Activated CD4-positive, alpha-beta memory T cell treated with anti-CD3 and anti-CD28 coated beads for 36 hours (primary cell): Measurements from ENCODE around the gene SLCO3A1. TPM values are rescaled to one million over a fixed set of nuclear protein-coding genes. Genes with fewer than 3 reads are reported as not detected.
A peak's percentile ranks its signal among the peaks of the same experiment; 100 is the strongest.

Source experiments
- CTCF ChIA-PET: fragments of 350-600 bp; sonication (Branson Sonifier 250); formaldehyde crosslinking; loops from one replicate; lab custom pipeline; 2021; ENCODE audit warnings: antibody characterized with exemption, inconsistent platforms; lab: Charles Lee
- POLR2A ChIA-PET: fragments of 350-600 bp; sonication (Branson Sonifier 250); formaldehyde crosslinking; loops from one replicate; lab custom pipeline; 2021; ENCODE audit warnings: antibody characterized with exemption; lab: Charles Lee
- DNase-seq: peaks from one replicate; pipeline ENCODE4 v3.0.0-alpha.2; 2020
- H3K27ac Mint-ChIP-seq: one replicate; pipeline ENCODE4 v1.8.0; 2021; ENCODE audit warnings: mixed read lengths
- H3K27me3 Mint-ChIP-seq: one replicate; pipeline ENCODE4 v1.8.0; 2021; ENCODE audit warnings: mixed read lengths
- H3K36me3 Mint-ChIP-seq: one replicate; pipeline ENCODE4 v1.8.0; 2021; ENCODE audit warnings: mixed read lengths
- H3K4me1 Mint-ChIP-seq: one replicate; pipeline ENCODE4 v1.8.0; 2021; ENCODE audit warnings: low read depth, mixed read lengths
- H3K4me3 Mint-ChIP-seq: one replicate; pipeline ENCODE4 v1.8.0; 2021; ENCODE audit warnings: mild to moderate bottlenecking, mixed read lengths
- H3K9me3 Mint-ChIP-seq: one replicate; pipeline ENCODE4 v1.8.0; 2021; ENCODE audit warnings: mixed read lengths
- intact Hi-C: fragments of 100-400 bp; cut with micrococcal nuclease; formaldehyde crosslinking; loops from one replicate; pipeline ENCODE4 v1.15.1; 2023
- total RNA-seq, 2 experiments: library from RNA; stranded (reverse); gene quantifications; one replicate each; pipeline ENCODE4 v1.2.3, GENCODE V29; 2021

The SLCO3A1 gene
- total RNA-seq, 2 experiments from 2014 or later = 10.8 to 12.7 TPM

DNA sequence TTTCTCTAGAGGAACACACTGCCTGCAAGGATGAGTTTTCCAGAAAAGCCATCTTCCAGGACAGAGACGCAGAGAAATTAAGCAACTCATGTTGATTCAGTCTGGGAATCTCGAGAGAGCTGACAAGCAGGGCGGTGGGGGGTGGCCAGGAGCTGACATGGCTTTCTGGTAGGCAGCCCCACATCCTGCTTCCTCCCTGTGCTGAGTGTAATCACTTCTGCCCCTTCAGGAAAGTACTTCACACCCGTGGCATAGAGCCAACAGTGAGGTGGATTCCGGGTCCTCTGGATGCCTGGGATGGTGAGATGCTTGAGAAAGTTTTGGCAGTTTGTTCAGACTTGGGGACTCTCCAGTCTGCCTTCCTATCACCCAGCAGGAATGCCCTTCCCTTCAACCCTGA, 221.1 kb downstream of the SLCO3A1 start:
- no peaks in the 10 kb centered on the region for H3K36me3 Mint-ChIP-seq
- intact Hi-C loops = loop anchor here (5.0 kb wide), 1 partner anchor 132 kb away; no protein-coding TSS in a partner anchor
- no peak overlapping the region for H3K4me3 Mint-ChIP-seq
- ChIA-PET POLR2A (no interaction called here), CTCF (interaction anchor here (1.3 to 9.9 kb wide), 3 partner anchors 63 to 368 kb away, joined by 3 to 173 read pairs (median 101); partner anchors contain the start of gene SLCO3A1)
- H3K27ac Mint-ChIP-seq = no peak overlapping the region
- H3K27me3 Mint-ChIP-seq = no peaks in the 10 kb centered on the region
- DNase-seq = peak; percentile 43
- peaks cover 50% of the 10 kb centered on the region for H3K4me1 Mint-ChIP-seq
- H3K9me3 Mint-ChIP-seq = no peaks in the 10 kb centered on the region

GRCh38 chr15:92075764-92076163, 222.3 kb downstream of the SLCO3A1 start:
- H3K9me3 Mint-ChIP-seq = no peaks in the 10 kb centered on the region
- H3K4me1 Mint-ChIP-seq = peaks cover 40% of the 10 kb centered on the region
- no peak for DNase-seq
- H3K27me3 Mint-ChIP-seq = no peaks in the 10 kb centered on the region
- intact Hi-C loops = loop anchor here (2.0 to 5.0 kb wide), 3 partner anchors 133 to 773 kb away; no protein-coding TSS in a partner anchor
- POLR2A ChIA-PET = no interaction called here
- H3K4me3 Mint-ChIP-seq = no peak overlapping the region
- no peaks in the 10 kb centered on the region for H3K36me3 Mint-ChIP-seq
- no peak overlapping the region for H3K27ac Mint-ChIP-seq
- CTCF ChIA-PET = interaction anchor here (0.8 to 9.9 kb wide), 5 partner anchors 64 to 773 kb away, joined by 3 to 173 read pairs (median 44); partner anchors contain the start of gene SLCO3A1

DNA sequence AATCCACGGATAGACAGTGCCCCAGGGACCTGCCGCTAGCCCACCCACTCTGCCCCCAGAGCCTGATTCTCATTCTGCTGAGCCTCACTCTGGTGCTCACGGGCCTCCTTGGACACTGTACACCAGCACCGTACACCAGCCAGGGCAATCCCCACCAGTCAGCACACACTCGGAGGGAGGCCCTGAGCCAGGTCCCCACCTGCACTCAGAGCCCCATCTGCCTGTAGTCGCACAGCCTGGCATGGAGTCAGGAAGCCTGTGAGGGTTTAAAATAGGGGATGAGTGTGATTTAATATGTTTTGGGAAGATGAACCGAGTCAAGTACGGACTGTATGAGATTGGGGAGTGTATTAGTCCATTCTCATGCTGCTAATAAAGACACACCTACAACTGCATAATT, 223.0 kb downstream of the SLCO3A1 start:
- peaks cover 34% of the 10 kb centered on the region for H3K4me1 Mint-ChIP-seq
- no peak overlapping the region for H3K27ac Mint-ChIP-seq
- H3K27me3 Mint-ChIP-seq = no peaks in the 10 kb centered on the region
- H3K36me3 Mint-ChIP-seq = no peaks in the 10 kb centered on the region
- no peak for DNase-seq
- no peak overlapping the region for H3K4me3 Mint-ChIP-seq
- H3K9me3 Mint-ChIP-seq = no peaks in the 10 kb centered on the region
- intact Hi-C loops = loop anchor here (2.0 to 5.0 kb wide), 3 partner anchors 134 to 774 kb away; no protein-coding TSS in a partner anchor
- CTCF ChIA-PET = interaction anchor here (0.7 to 9.9 kb wide), 8 partner anchors 9 to 773 kb away, joined by 3 to 173 read pairs (median 8); partner anchors contain the start of gene SLCO3A1
- POLR2A ChIA-PET = no interaction called here

- DNase-seq = peak; percentile 84
- Mint-ChIP-seq H3K4me3 (no peak overlapping the region), H3K4me1 (peaks cover 34% of the 10 kb centered on the region), H3K27me3 (no peaks in the 10 kb centered on the region), H3K36me3 (no peaks in the 10 kb centered on the region), H3K9me3 (no peaks in the 10 kb centered on the region), H3K27ac (no peak overlapping the region)
- ChIA-PET CTCF (interaction anchor here (0.5 to 9.9 kb wide), 27 partner anchors 10 to 789 kb away, joined by 3 to 173 read pairs (median 3); partner anchors contain the start of gene SLCO3A1), POLR2A (interaction anchor here (1.6 kb wide), 1 partner anchor 228 kb away, joined by 6 read pairs; no protein-coding TSS in a partner anchor)
- intact Hi-C loops = loop anchor here (1.0 to 5.0 kb wide), 5 partner anchors 135 to 775 kb away; partner anchors contain the start of gene SLCO3A1
Observed at GRCh38 chr15:92077353-92078085, 224.0 kb downstream of the SLCO3A1 start.

DNA sequence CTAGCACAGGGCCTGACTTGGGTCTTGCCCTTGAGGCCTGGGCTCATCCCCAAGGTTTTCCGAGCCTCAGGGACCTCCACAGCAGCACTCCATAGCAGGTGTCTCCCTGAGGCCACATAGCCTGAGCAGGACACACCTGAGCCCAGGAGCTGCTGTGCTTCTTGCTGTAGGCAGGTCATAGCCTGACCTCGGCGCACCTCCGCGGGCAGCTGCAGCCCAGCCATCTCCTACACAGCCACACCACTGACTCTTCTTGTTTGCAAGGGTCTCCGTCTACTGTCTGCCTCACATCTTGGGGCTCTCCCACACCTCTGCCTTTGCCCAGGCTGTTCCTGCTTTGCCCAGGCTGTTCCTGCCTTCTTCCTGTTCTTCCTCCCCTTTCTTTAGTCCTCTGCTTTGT, 224.8 kb downstream of the SLCO3A1 start:
- no peak for DNase-seq
- H3K9me3 Mint-ChIP-seq = no peaks in the 10 kb centered on the region
- no peak overlapping the region for H3K27ac Mint-ChIP-seq
- ChIA-PET POLR2A (interaction anchor here (1.0 to 1.6 kb wide), 2 partner anchors 226 to 229 kb away, joined by 3 to 6 read pairs; no protein-coding TSS in a partner anchor), CTCF (interaction anchor here (0.7 to 9.9 kb wide), 24 partner anchors 8 to 780 kb away, joined by 3 to 173 read pairs (median 4); partner anchors contain the start of gene SLCO3A1)
- no peak overlapping the region for H3K4me3 Mint-ChIP-seq
- intact Hi-C loops = loop anchor here (5.0 kb wide), 1 partner anchor 136 kb away; no protein-coding TSS in a partner anchor
- no peaks in the 10 kb centered on the region for H3K27me3 Mint-ChIP-seq
- no peaks in the 10 kb centered on the region for H3K36me3 Mint-ChIP-seq
- H3K4me1 Mint-ChIP-seq = peaks cover 29% of the 10 kb centered on the region

DNA sequence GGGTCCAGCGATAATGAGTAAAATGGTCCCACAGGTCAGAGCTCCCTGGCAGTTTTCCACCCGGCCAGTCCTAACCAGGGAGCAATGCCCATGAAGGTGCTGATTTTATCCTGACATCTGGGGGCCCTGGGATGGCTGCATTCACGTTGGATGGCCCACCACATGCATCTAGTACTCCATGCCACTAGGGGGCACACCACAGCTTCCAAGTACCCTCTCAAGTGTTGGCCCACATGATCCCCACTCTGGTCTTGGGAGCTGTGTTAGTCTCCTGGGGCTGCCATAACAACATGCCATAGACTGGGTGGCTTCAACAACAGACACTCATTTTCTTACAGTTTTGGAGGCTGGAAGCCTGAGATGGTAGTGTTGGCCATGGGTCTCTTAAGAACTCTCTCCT, 225.5 kb downstream of the SLCO3A1 start:
- Mint-ChIP-seq H3K36me3 (no peaks in the 10 kb centered on the region), H3K27me3 (no peaks in the 10 kb centered on the region), H3K9me3 (no peaks in the 10 kb centered on the region), H3K27ac (no peak overlapping the region), H3K4me1 (peaks cover 27% of the 10 kb centered on the region), H3K4me3 (no peak overlapping the region)
- ChIA-PET CTCF (interaction anchor here (0.6 to 9.9 kb wide), 22 partner anchors 9 to 1920 kb away, joined by 3 to 173 read pairs (median 4); partner anchors contain the start of gene SLCO3A1), POLR2A (interaction anchor here (1.0 to 1.6 kb wide), 2 partner anchors 226 to 229 kb away, joined by 3 to 6 read pairs; no protein-coding TSS in a partner anchor)
- intact Hi-C loops = loop anchor here (5.0 kb wide), 1 partner anchor 137 kb away; no protein-coding TSS in a partner anchor
- DNase-seq = peak; percentile 49

GRCh38 chr15:92079647-92080255, 226.2 kb downstream of the SLCO3A1 start:
- no peaks in the 10 kb centered on the region for H3K27me3 Mint-ChIP-seq
- H3K9me3 Mint-ChIP-seq = no peaks in the 10 kb centered on the region
- CTCF ChIA-PET = interaction anchor here (0.6 to 9.9 kb wide), 16 partner anchors 10 to 1920 kb away, joined by 3 to 173 read pairs (median 4); partner anchors contain the start of gene SLCO3A1
- intact Hi-C loops = loop anchor here (5.0 kb wide), 1 partner anchor 137 kb away; no protein-coding TSS in a partner anchor
- no peaks in the 10 kb centered on the region for H3K36me3 Mint-ChIP-seq
- H3K4me1 Mint-ChIP-seq = peaks cover 20% of the 10 kb centered on the region
- no peak for DNase-seq
- no peak overlapping the region for H3K27ac Mint-ChIP-seq
- H3K4me3 Mint-ChIP-seq = no peak overlapping the region
- POLR2A ChIA-PET = no interaction called here

- intact Hi-C loops = loop anchor here (1.0 to 2.0 kb wide), 2 partner anchors 233 to 376 kb away; no protein-coding TSS in a partner anchor
Observed at GRCh38 chr15:92082006-92082843, 228.7 kb downstream of the SLCO3A1 start.

DNA sequence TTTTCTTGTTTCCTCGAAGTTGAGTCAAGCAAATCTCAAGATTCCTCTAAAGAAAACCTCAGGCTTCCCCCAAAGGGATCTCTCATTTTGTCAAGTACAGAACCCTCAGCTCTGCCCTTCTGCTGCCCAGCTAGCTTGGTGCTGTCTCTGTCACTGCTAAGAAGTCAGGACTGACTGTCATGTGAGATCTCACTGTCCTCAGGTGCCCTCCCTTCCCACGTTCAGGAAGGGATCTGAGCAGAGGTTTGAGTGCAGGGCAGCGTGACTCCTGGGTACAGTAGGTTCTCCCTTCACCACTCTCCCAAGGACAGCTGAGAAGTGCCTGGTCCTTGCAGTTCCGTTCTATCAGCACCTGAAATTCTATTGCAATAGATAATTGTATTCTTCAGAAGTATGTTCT, 229.7 kb downstream of the SLCO3A1 start:
- CTCF ChIA-PET = interaction anchor here (0.8 to 2.0 kb wide), 7 partner anchors 8 to 379 kb away, joined by 3 to 11 read pairs (median 5); partner anchors contain the start of gene SLCO3A1
- intact Hi-C loops = loop anchor here (2.0 kb wide), 1 partner anchor 234 kb away; no protein-coding TSS in a partner anchor
- Mint-ChIP-seq H3K27me3 (no peaks in the 10 kb centered on the region), H3K4me1 (no peaks in the 10 kb centered on the region), H3K27ac (no peak overlapping the region), H3K36me3 (no peaks in the 10 kb centered on the region), H3K4me3 (no peak overlapping the region), H3K9me3 (no peaks in the 10 kb centered on the region)
- POLR2A ChIA-PET = no interaction called here
- no peak for DNase-seq

More at GRCh38 chr15:92082006-92082843, 228.7 kb downstream of the SLCO3A1 start:
- peak; percentile 74 for DNase-seq
- Mint-ChIP-seq H3K9me3 (no peaks in the 10 kb centered on the region), H3K36me3 (no peaks in the 10 kb centered on the region), H3K4me1 (peaks cover under 1% of the 10 kb centered on the region), H3K27ac (no peak overlapping the region), H3K4me3 (no peak overlapping the region), H3K27me3 (no peaks in the 10 kb centered on the region)
- POLR2A ChIA-PET = no interaction called here
- CTCF ChIA-PET = interaction anchor here (0.8 to 2.0 kb wide), 6 partner anchors 9 to 377 kb away, joined by 3 to 11 read pairs (median 6); partner anchors contain the start of gene SLCO3A1

DNA sequence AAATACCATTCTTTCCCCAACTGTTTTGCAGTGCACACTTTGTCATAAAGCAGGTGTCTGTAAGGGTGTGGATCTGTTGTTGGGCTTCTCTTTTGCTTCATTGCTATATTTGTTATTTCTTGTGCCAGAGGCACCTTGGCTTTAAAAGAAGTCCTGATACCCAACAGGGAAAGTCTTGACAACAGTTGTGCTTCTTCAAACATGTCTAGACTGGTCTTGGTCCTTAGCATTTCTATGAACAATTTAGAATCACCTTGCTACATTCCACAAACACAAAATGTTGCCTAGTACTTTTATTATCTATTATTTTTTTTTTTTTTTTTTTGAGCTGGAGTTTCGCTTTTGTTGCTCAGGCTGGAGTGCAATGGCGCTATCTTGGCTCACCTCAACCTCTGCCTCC, 233.7 kb downstream of the SLCO3A1 start:
- intact Hi-C loops = no loop called here

More for the DNA sequence above, 233.7 kb downstream of the SLCO3A1 start:
- Mint-ChIP-seq H3K27me3 (no peaks in the 10 kb centered on the region), H3K9me3 (no peaks in the 10 kb centered on the region), H3K4me1 (peaks cover 4% of the 10 kb centered on the region), H3K36me3 (no peaks in the 10 kb centered on the region), H3K27ac (no peak overlapping the region), H3K4me3 (no peak overlapping the region)
- ChIA-PET CTCF (no interaction called here), POLR2A (interaction anchor here (0.6 kb wide), 1 partner anchor 192 kb away, joined by 3 read pairs; no protein-coding TSS in a partner anchor)
- no peak for DNase-seq
